ENCODE measurements around the gene SMAD6. TPM values are rescaled to one million over a fixed set of nuclear protein-coding genes. Genes with fewer than 3 reads are reported as not detected.

SMAD6 gene
- polyA plus RNA-seq, 1 of the 3 experiments (the other 2 are of a cell fraction), result 4.5 TPM

- CTCF ChIA-PET, result interaction anchor here (1.5 kb wide), 1 partner anchor 140 kb away, joined by 4 read pairs; no protein-coding TSS in a partner anchor
- WGBS (ENCODE audit: low lambda C conversion rate), result 63% methylated on average over 3 of the region's 3 CpGs
- Histone ChIP-seq H3K4me1 (ENCODE audit: control insufficient read depth in 1 of 2, insufficient read depth in 2 of 2, low read depth in 1 of 2, low read length in 1 of 2) (peaks cover 14 to 22% of the 10 kb centered on the region in 2 experiments), H3K36me3 (replicated peaks in 1 of 2; ENCODE audit: control insufficient read depth in 1 of 2, insufficient read depth in 2 of 2, low read length in 1 of 2) (peaks cover 0 to 18% of the 10 kb centered on the region in 2 experiments), H3K4me3 (ENCODE audit: low read depth in 2 of 2, low read length in 1 of 2) (no peak overlapping the region), H3K27me3 (ENCODE audit: insufficient read depth) (no peaks in the 10 kb centered on the region), H3K9me3 (0 out of 2 replicates have a peak, but pooled peaks cover 7% of the 10 kb centered on the region), H3K79me2 (ENCODE audit: insufficient read depth) (peaks cover 97% of the 10 kb centered on the region), H3F3A (replicated peaks; ENCODE audit: insufficient read depth) (peaks cover 13% of the 10 kb centered on the region), H3K4me2 (no peak overlapping the region), H2AFZ (ENCODE audit: low read depth) (no peak overlapping the region), H4K20me1 (ENCODE audit: insufficient read depth) (peaks cover 56% of the 10 kb centered on the region), H3K9ac (no peak overlapping the region), H3K27ac (ENCODE audit: low read depth in 2 of 2, low read length in 1 of 2) (no peak overlapping the region), H3K9me2 (no peaks in the 10 kb centered on the region)
- POLR2A ChIA-PET, result no interaction called here
- DNase-seq, result no peak
- TF ChIP-seq CTCF (IDR thresholded peaks at IDR 0.05) (no peak), EP300 (IDR thresholded peaks at IDR 0.05; ENCODE audit: borderline replicate concordance in 1 of 2, low read depth in 1 of 2, low read length in 1 of 2) (no peak), IRF3 (IDR thresholded peaks at IDR 0.05; ENCODE audit: low read depth, low read length) (no peak), ELF1 (IDR thresholded peaks at IDR 0.05) (no peak)
Observed at GRCh38 chr15:66758844-66759243, 56.8 kb downstream of the SMAD6 start.

DNA sequence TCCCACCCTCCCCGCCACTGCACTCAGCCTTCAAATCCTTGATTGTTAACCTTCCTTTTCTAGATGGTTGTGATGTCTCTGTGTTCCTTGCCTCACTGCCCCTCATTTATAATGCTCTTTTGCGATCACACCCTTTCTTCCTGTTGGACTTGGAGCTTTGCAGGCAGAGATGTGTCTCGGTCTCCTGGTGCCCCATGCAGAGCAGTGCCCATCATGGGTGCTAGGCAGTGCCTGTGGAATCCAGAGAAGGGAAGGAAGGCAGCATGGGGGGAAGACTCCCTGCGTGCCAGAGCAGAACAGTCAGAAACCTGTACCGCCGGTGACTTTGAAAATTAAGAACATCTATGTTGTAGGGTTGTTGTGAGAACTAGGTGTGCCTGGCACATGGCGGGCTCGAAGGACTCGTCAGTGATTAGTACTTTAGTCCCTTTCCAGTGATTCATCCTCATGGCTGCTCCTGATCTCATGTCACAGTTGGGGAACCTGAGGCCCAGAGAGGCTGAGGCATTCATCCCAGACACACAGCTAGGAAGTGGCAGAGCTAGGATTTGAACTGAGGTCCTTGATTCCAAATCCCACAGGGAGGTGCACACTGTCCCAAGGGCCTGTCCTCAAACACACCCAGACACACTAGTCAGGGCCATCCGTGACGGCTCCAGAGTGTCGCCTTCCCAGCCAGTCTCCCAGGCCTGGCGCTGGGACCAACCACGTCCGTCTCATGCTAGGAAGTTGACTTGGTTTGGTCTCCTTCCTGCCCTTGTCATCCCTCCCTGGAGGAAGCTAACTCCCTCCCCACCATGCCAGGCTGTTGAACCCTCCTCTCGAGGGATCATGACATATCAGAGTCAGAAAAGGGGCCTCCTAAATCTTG, 58.3 kb downstream of the SMAD6 start:
- whole genome bisulfite sequencing (ENCODE audit: low lambda C conversion rate), result 92% methylated on average over 14 of the region's 16 CpGs
- peaks cover 27% of the 10 kb centered on the region for H3F3A ChIP-seq (replicated peaks; ENCODE audit: insufficient read depth)
- TF ChIP-seq RXRA (IDR thresholded peaks at IDR 0.05; ENCODE audit: borderline replicate concordance, low read depth), result no peak
- TF ChIP-seq EP300 (IDR thresholded peaks at IDR 0.05; ENCODE audit: borderline replicate concordance in 1 of 2, low read depth in 1 of 2, low read length in 1 of 2), result no peak
- TF ChIP-seq CHD2 (IDR thresholded peaks at IDR 0.05; ENCODE audit: low read length, partially characterized antibody), result no peak
- no peak for TF ChIP-seq MXI1 (IDR thresholded peaks at IDR 0.05; ENCODE audit: low read depth, low read length)
- TF ChIP-seq TEAD4 (IDR thresholded peaks at IDR 0.05; ENCODE audit: borderline replicate concordance, insufficient read depth), result no peak
- no peak overlapping the region for H3K27ac ChIP-seq (ENCODE audit: low read depth in 2 of 2, low read length in 1 of 2)
- no peak overlapping the region for H3K9ac ChIP-seq
- H3K27me3 ChIP-seq (ENCODE audit: insufficient read depth), result no peaks in the 10 kb centered on the region
- no peak overlapping the region for H2AFZ ChIP-seq (ENCODE audit: low read depth)
- H3K9me3 ChIP-seq, result 0 out of 2 replicates have a peak, but pooled peaks cover 1% of the 10 kb centered on the region
- CTCF ChIA-PET, result interaction anchor here (1.0 to 5.1 kb wide), 2 partner anchors 14 to 262 kb away, joined by 3 to 27 read pairs; no protein-coding TSS in a partner anchor
- H3K9me2 ChIP-seq, result no peaks in the 10 kb centered on the region
- H3K36me3 ChIP-seq (replicated peaks in 1 of 2; ENCODE audit: control insufficient read depth in 1 of 2, insufficient read depth in 2 of 2, low read length in 1 of 2), result peaks cover 0 to 3% of the 10 kb centered on the region in 2 experiments
- no peak for DNase-seq
- POLR2A ChIA-PET, result no interaction called here
- H3K79me2 ChIP-seq (ENCODE audit: insufficient read depth), result peaks cover 97% of the 10 kb centered on the region
- H4K20me1 ChIP-seq (ENCODE audit: insufficient read depth), result peaks cover 62% of the 10 kb centered on the region
- peaks cover 17 to 37% of the 10 kb centered on the region in 2 experiments for H3K4me1 ChIP-seq (ENCODE audit: control insufficient read depth in 1 of 2, insufficient read depth in 2 of 2, low read depth in 1 of 2, low read length in 1 of 2)
- H3K4me3 ChIP-seq (ENCODE audit: low read depth in 2 of 2, low read length in 1 of 2), result no peak overlapping the region
- no peak overlapping the region for H3K4me2 ChIP-seq

Data from SK-N-SH (cell line).